GM12875 (cell line): ENCODE data around the gene FRZB.

Experiments used
- H3K4me3 ChIP-seq: one replicate; pipeline ENCODE4 v1.5.1; 2011; ENCODE audit warnings: low read depth, low read length, control low read depth
- CTCF ChIP-seq: IDR thresholded peaks from 2 replicates; pipeline ENCODE4 v1.5.1; 2011; ENCODE audit warnings: low read depth, mild to moderate bottlenecking, control low read depth, inconsistent platforms, low read length, moderate library complexity, borderline replicate concordance; ENCODE audit not compliant: insufficient read depth

Gene FRZB

GRCh38 chr2:182834293-182834692 is 32.1 kb downstream of the FRZB start:
- no peak overlapping the region for H3K4me3 ChIP-seq
- no peak for TF ChIP-seq CTCF

- no peak for TF ChIP-seq CTCF
- no peak overlapping the region for H3K4me3 ChIP-seq
Measured at GRCh38 chr2:182833084-182833854, 33.2 kb downstream of the FRZB start.

- no peak for TF ChIP-seq CTCF
Measured at GRCh38 chr2:182831921-182832320, 34.5 kb downstream of the FRZB start.

GRCh38 chr2:182831101-182831500 is 35.3 kb downstream of the FRZB start:
- TF ChIP-seq CTCF: no peak

More at GRCh38 chr2:182831921-182832320, 34.5 kb downstream of the FRZB start:
- no peak overlapping the region for H3K4me3 ChIP-seq

GRCh38 chr2:182827182-182827879 is 39.1 kb downstream of the FRZB start:
- TF ChIP-seq CTCF: no peak
- no peak overlapping the region for H3K4me3 ChIP-seq

More at GRCh38 chr2:182831101-182831500, 35.3 kb downstream of the FRZB start:
- H3K4me3 ChIP-seq: no peak overlapping the region

- TF ChIP-seq CTCF: no peak
- H3K4me3 ChIP-seq: no peak overlapping the region
Measured at GRCh38 chr2:182826496-182826895, 39.9 kb downstream of the FRZB start.

GRCh38 chr2:182826064-182826463 is 40.4 kb downstream of the FRZB start:
- TF ChIP-seq CTCF: no peak
- no peak overlapping the region for H3K4me3 ChIP-seq
